Stimulated activated naive CD4-positive, alpha-beta T cell (primary cell): ENCODE data around the gene MARK1.
"Not testable (repeated sequence)": the region's sequence is repeated elsewhere in the genome, so short reads cannot be mapped to it uniquely, and the experiment has no call there.

Experiments
- DNase-seq, 6 experiments: peaks; one replicate each; lab custom pipeline; 2025; lab: John Stamatoyannopoulos, UW

Gene MARK1

GRCh38 chr1:220529521-220530020, 1.6 kb downstream of the MARK1 start:
- DNase-seq: no peak

GRCh38 chr1:220533504-220534109, 5.7 kb downstream of the MARK1 start:
- DNase-seq: no peak

- DNase-seq: no peak
Observed at GRCh38 chr1:220544901-220545303, 17.0 kb downstream of the MARK1 start.

GRCh38 chr1:220550811-220551399, 23.0 kb downstream of the MARK1 start:
- no peak for DNase-seq

- DNase-seq: no peak
Observed at GRCh38 chr1:220551718-220552117, 23.8 kb downstream of the MARK1 start.

GRCh38 chr1:220552672-220553260, 24.8 kb downstream of the MARK1 start:
- DNase-seq: no peak

- DNase-seq: no peak
Observed at GRCh38 chr1:220556641-220557040, 28.7 kb downstream of the MARK1 start.

GRCh38 chr1:220563564-220563963, 35.6 kb downstream of the MARK1 start:
- no peak for DNase-seq

GRCh38 chr1:220564216-220564615, 36.3 kb downstream of the MARK1 start:
- DNase-seq: no peak

GRCh38 chr1:220565670-220566069, 37.7 kb downstream of the MARK1 start:
- DNase-seq: no peak

- DNase-seq: no peak
Observed at GRCh38 chr1:220566869-220567268, 38.9 kb downstream of the MARK1 start.

- no peak for DNase-seq
Observed at GRCh38 chr1:220572416-220572815, 44.5 kb downstream of the MARK1 start.

- no peak for DNase-seq
Observed at GRCh38 chr1:220573836-220574235, 45.9 kb downstream of the MARK1 start.

- DNase-seq: no peak
Observed at GRCh38 chr1:220575718-220576497, 48.0 kb downstream of the MARK1 start.

GRCh38 chr1:220577926-220578325, 50.0 kb downstream of the MARK1 start:
- no peak for DNase-seq

GRCh38 chr1:220579317-220579716, 51.4 kb downstream of the MARK1 start:
- no peak for DNase-seq

GRCh38 chr1:220592714-220593113, 64.8 kb downstream of the MARK1 start:
- DNase-seq: no peak

GRCh38 chr1:220594356-220594755, 66.4 kb downstream of the MARK1 start:
- no peak for DNase-seq

- no peak for DNase-seq
Observed at GRCh38 chr1:220595179-220595578, 67.2 kb downstream of the MARK1 start.

- no peak for DNase-seq
Observed at GRCh38 chr1:220604926-220605325, 77.0 kb downstream of the MARK1 start.

GRCh38 chr1:220605651-220606050, 77.7 kb downstream of the MARK1 start:
- DNase-seq: not testable (repeated sequence)

GRCh38 chr1:220611100-220611499, 83.2 kb downstream of the MARK1 start:
- not testable (repeated sequence) for DNase-seq

GRCh38 chr1:220616836-220617235, 88.9 kb downstream of the MARK1 start:
- no peak for DNase-seq
